ENCODE measurements around the gene SPECC1.

The SPECC1 gene

GRCh38 chr17:20224379-20224778, 215.2 kb downstream of the SPECC1 start:
- no peaks in the 10 kb centered on the region for H3K27me3 ChIP-seq (ENCODE audit: control insufficient read depth in 1 of 2, insufficient read depth in 1 of 2, low read length in 2 of 2)
- H2AK5ac ChIP-seq (ENCODE audit: low read length, severe bottlenecking): peak overlapping the region; percentile 47
- H2BK12ac ChIP-seq (ENCODE audit: low read length in 2 of 2): peak overlapping the region in 1 of 2 experiments; percentile 48
- peaks cover 4% of the 10 kb centered on the region for H3K9me3 ChIP-seq (ENCODE audit: control insufficient read depth, low read length)
- no peak overlapping the region for H4K91ac ChIP-seq (ENCODE audit: low read length)
- H4K8ac ChIP-seq (ENCODE audit: low read length): peak overlapping the region; percentile 47
- H2BK5ac ChIP-seq (ENCODE audit: low read depth, low read length, poor library complexity, severe bottlenecking): no peak overlapping the region
- peak overlapping the region in 1 of 2 experiments; percentile 18 for H3K14ac ChIP-seq (ENCODE audit: low read length in 2 of 2)
- H3K79me1 ChIP-seq (replicated peaks; ENCODE audit: low read length, poor library complexity, severe bottlenecking): peaks cover 25% of the 10 kb centered on the region
- H3K4me1 ChIP-seq (ENCODE audit: control insufficient read depth, insufficient read depth, low read depth, low read length): peaks cover 22% of the 10 kb centered on the region
- peak overlapping the region in 1 of 2 experiments; percentile 23 for H3K18ac ChIP-seq (ENCODE audit: low read depth in 1 of 2, low read length in 2 of 2)
- H3K4ac ChIP-seq (ENCODE audit: low read depth in 1 of 2, low read length in 2 of 2): peak overlapping the region in 1 of 2 experiments; percentile 67
- no peak overlapping the region for H3K4me2 ChIP-seq (ENCODE audit: low read length, poor library complexity, severe bottlenecking)
- 82% methylated on average over 2 of the region's 3 CpGs for WGBS
- no peak overlapping the region for H3K27ac ChIP-seq (ENCODE audit: low read length, poor library complexity, severe bottlenecking)
- H3K36me3 ChIP-seq (ENCODE audit: control insufficient read depth in 1 of 2, insufficient read depth in 2 of 2, low read depth in 1 of 2, low read length in 2 of 2): peaks cover 0 to 11% of the 10 kb centered on the region in 2 experiments
- no peak overlapping the region for H2AFZ ChIP-seq (ENCODE audit: low read depth, low read length)
- peak overlapping the region in 1 of 2 experiments; percentile 50 for H3K23ac ChIP-seq (ENCODE audit: low read length in 2 of 2)
- no peak for DNase-seq
- no peak overlapping the region for H2BK120ac ChIP-seq (ENCODE audit: low read depth, low read length)
- H3K9ac ChIP-seq (ENCODE audit: low read length): no peak overlapping the region
- H3K4me3 ChIP-seq (ENCODE audit: insufficient read depth in 1 of 2, low read depth in 1 of 2, low read length in 2 of 2): no peak overlapping the region
- no peak overlapping the region for H2BK15ac ChIP-seq (ENCODE audit: low read depth, poor library complexity, severe bottlenecking)

DNA sequence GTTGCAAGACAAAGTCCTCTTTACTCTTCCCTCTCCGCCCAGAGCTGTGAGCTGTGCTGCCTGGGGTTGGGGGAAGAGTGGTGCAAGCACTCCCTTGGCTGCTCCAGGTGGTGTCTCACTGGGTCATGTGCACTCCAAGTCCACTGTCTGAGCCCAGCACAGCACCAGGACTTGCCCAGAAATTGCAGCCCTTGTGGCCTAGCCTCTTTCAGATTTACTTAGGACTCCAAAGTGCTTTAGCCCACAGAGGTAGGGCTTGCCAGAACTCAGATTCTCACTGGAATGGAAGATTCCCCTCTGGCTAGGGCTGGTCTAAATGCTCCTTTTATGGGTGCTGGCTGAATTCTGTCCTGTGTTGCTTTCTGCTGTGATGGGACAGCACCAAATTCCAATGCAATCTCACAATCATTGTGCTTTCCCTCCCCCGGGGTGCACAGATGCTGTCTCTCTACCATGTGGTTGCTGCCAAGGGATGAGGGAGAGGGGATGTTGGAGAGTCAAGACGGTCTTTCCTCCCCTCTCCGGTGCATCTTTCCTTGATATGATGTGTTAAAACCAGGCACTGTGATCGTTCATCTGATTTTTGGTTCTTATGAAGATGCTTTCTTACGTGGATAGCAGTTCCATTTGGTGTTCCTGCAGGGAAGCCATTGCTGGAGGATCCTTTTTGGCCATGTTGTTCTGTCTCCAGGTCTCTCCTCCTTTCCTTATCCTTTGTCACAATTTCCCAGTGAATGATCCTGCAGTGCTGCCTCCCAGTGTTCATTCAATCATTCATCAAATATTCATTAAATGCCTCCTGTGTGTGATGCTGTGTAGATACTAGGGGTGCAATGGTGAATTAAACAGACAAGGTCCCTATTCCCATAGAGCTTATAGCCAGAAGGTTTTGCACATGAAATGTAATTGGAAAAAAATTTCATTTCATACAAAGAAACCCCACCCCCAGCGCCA, 216.3 kb downstream of the SPECC1 start:
- Histone ChIP-seq H4K91ac (ENCODE audit: low read length) (no peak overlapping the region), H3K27me3 (ENCODE audit: control insufficient read depth in 1 of 2, insufficient read depth in 1 of 2, low read length in 2 of 2) (no peaks in the 10 kb centered on the region), H2AFZ (ENCODE audit: low read depth, low read length) (no peak overlapping the region), H3K14ac (ENCODE audit: low read length in 2 of 2) (no peak overlapping the region), H4K8ac (ENCODE audit: low read length) (no peak overlapping the region), H3K36me3 (ENCODE audit: control insufficient read depth in 1 of 2, insufficient read depth in 2 of 2, low read depth in 1 of 2, low read length in 2 of 2) (peaks cover 0 to 12% of the 10 kb centered on the region in 2 experiments), H3K18ac (ENCODE audit: low read depth in 1 of 2, low read length in 2 of 2) (no peak overlapping the region), H3K9ac (ENCODE audit: low read length) (no peak overlapping the region), H2BK12ac (ENCODE audit: low read length in 2 of 2) (no peak overlapping the region), H3K9me3 (ENCODE audit: control insufficient read depth, low read length) (no peaks in the 10 kb centered on the region), H3K23ac (ENCODE audit: low read length in 2 of 2) (no peak overlapping the region), H2BK120ac (ENCODE audit: low read depth, low read length) (no peak overlapping the region), H3K4me3 (ENCODE audit: insufficient read depth in 1 of 2, low read depth in 1 of 2, low read length in 2 of 2) (no peak overlapping the region), H3K4ac (ENCODE audit: low read depth in 1 of 2, low read length in 2 of 2) (no peak overlapping the region), H3K4me1 (ENCODE audit: control insufficient read depth, insufficient read depth, low read depth, low read length) (peaks cover 23% of the 10 kb centered on the region), H2BK15ac (ENCODE audit: low read depth, poor library complexity, severe bottlenecking) (no peak overlapping the region), H3K79me1 (replicated peaks; ENCODE audit: low read length, poor library complexity, severe bottlenecking) (peaks cover 28% of the 10 kb centered on the region), H2BK5ac (ENCODE audit: low read depth, low read length, poor library complexity, severe bottlenecking) (no peak overlapping the region), H3K4me2 (ENCODE audit: low read length, poor library complexity, severe bottlenecking) (no peak overlapping the region), H3K27ac (ENCODE audit: low read length, poor library complexity, severe bottlenecking) (no peak overlapping the region), H2AK5ac (ENCODE audit: low read length, severe bottlenecking) (no peak overlapping the region)
- 83% methylated on average over 6 of the region's 7 CpGs for WGBS
- DNase-seq: no peak

- H4K91ac ChIP-seq (ENCODE audit: low read length): no peak overlapping the region
- no peak overlapping the region for H4K8ac ChIP-seq (ENCODE audit: low read length)
- H3K27me3 ChIP-seq (ENCODE audit: control insufficient read depth in 1 of 2, insufficient read depth in 1 of 2, low read length in 2 of 2): no peaks in the 10 kb centered on the region
- peaks cover 24% of the 10 kb centered on the region for H3K4me1 ChIP-seq (ENCODE audit: control insufficient read depth, insufficient read depth, low read depth, low read length)
- H3K14ac ChIP-seq (ENCODE audit: low read length in 2 of 2): no peak overlapping the region
- no peak overlapping the region for H2AK5ac ChIP-seq (ENCODE audit: low read length, severe bottlenecking)
- H2BK120ac ChIP-seq (ENCODE audit: low read depth, low read length): no peak overlapping the region
- no peak overlapping the region for H2BK15ac ChIP-seq (ENCODE audit: low read depth, poor library complexity, severe bottlenecking)
- no peak overlapping the region for H2BK5ac ChIP-seq (ENCODE audit: low read depth, low read length, poor library complexity, severe bottlenecking)
- H3K4me2 ChIP-seq (ENCODE audit: low read length, poor library complexity, severe bottlenecking): no peak overlapping the region
- H3K79me1 ChIP-seq (replicated peaks; ENCODE audit: low read length, poor library complexity, severe bottlenecking): peaks cover 34% of the 10 kb centered on the region
- H3K18ac ChIP-seq (ENCODE audit: low read depth in 1 of 2, low read length in 2 of 2): peak overlapping the region in 1 of 2 experiments; percentile 28
- peak overlapping the region in 1 of 2 experiments; percentile 15 for H2BK12ac ChIP-seq (ENCODE audit: low read length in 2 of 2)
- H3K9ac ChIP-seq (ENCODE audit: low read length): peak overlapping the region; percentile 20
- peaks cover 2 to 16% of the 10 kb centered on the region in 2 experiments for H3K36me3 ChIP-seq (ENCODE audit: control insufficient read depth in 1 of 2, insufficient read depth in 2 of 2, low read depth in 1 of 2, low read length in 2 of 2)
- WGBS: 46% methylated on average over 8 of the region's 8 CpGs
- no peak overlapping the region for H2AFZ ChIP-seq (ENCODE audit: low read depth, low read length)
- peak overlapping the region in 1 of 2 experiments; percentile 44 for H3K4ac ChIP-seq (ENCODE audit: low read depth in 1 of 2, low read length in 2 of 2)
- DNase-seq: peak; percentile 77
- no peaks in the 10 kb centered on the region for H3K9me3 ChIP-seq (ENCODE audit: control insufficient read depth, low read length)
- H3K23ac ChIP-seq (ENCODE audit: low read length in 2 of 2): no peak overlapping the region
- H3K4me3 ChIP-seq (ENCODE audit: insufficient read depth in 1 of 2, low read depth in 1 of 2, low read length in 2 of 2): no peak overlapping the region
- no peak overlapping the region for H3K27ac ChIP-seq (ENCODE audit: low read length, poor library complexity, severe bottlenecking)
Measured at GRCh38 chr17:20226814-20227482, 217.8 kb downstream of the SPECC1 start.

Measured in mesenchymal stem cell (in vitro differentiated cells and primary cell).